Rectal smooth muscle tissue (tissue), 1 donor: ENCODE results near the gene SLC27A2.

ENCODE experiments used
- H3K27ac ChIP-seq: one replicate; pipeline ENCODE4 v1.7.0; 2013; ENCODE audit warnings: low read depth, low read length, inconsistent platforms
- H3K27me3 ChIP-seq: one replicate; pipeline ENCODE4 v1.7.0; 2013; ENCODE audit warnings: low read length; ENCODE audit not compliant: control insufficient read depth, insufficient read depth
- H3K36me3 ChIP-seq: one replicate; pipeline ENCODE4 v1.7.0; 2013; ENCODE audit warnings: low read length; ENCODE audit not compliant: control insufficient read depth, insufficient read depth
- H3K4me1 ChIP-seq: one replicate; pipeline ENCODE4 v1.7.0; 2013; ENCODE audit warnings: low read length; ENCODE audit not compliant: control insufficient read depth, insufficient read depth
- H3K4me3 ChIP-seq: one replicate; pipeline ENCODE4 v1.7.0; 2013; ENCODE audit warnings: low read length
- H3K9ac ChIP-seq: one replicate; pipeline ENCODE4 v1.7.0; 2013; ENCODE audit warnings: low read length

SLC27A2 gene

DNA sequence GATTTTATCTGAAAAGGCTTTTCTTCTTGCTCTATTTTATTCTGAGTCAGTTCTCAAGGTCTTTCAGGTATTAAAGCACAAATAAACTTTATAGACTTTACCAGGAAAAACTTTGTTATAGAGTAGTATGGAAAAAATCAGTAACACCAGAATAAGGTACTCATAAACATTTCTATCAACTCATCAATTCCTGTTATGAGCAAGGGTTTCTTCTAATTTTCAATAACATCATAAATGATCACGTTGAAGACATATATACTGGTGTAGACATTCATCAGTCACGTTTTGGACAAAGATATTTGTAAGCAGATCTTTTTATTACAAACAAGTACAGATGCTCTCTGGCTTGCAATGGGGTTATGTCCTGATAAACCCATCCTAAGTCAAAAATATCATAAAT lies 93.1 kb downstream of the SLC27A2 start:
- no peaks in the 10 kb centered on the region for H3K27me3 ChIP-seq
- H3K36me3 ChIP-seq: no peaks in the 10 kb centered on the region
- H3K4me1 ChIP-seq: no peaks in the 10 kb centered on the region
- no peak overlapping the region for H3K4me3 ChIP-seq
- no peak overlapping the region for H3K27ac ChIP-seq
- H3K9ac ChIP-seq: no peak overlapping the region

DNA sequence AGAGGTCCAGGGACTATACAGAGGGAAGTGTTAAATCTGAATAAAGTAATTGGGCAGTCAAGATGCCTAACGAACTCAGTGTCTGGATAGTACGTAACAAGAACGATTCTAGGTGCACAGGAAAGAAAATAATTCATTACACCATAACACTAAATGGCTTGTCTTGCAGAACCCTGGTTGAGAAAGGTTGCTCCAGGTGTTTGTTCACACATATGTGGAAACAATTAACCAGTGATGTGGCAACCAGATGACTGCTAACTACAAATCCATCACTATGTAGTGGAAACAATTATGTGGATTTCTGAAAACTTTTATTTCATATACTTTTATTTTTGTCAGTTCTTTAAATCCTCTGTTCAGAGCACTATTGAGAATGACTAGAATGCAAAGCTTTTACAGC lies 93.9 kb downstream of the SLC27A2 start:
- no peaks in the 10 kb centered on the region for H3K36me3 ChIP-seq
- no peak overlapping the region for H3K27ac ChIP-seq
- no peak overlapping the region for H3K9ac ChIP-seq
- no peaks in the 10 kb centered on the region for H3K27me3 ChIP-seq
- no peak overlapping the region for H3K4me3 ChIP-seq
- H3K4me1 ChIP-seq: no peaks in the 10 kb centered on the region

DNA sequence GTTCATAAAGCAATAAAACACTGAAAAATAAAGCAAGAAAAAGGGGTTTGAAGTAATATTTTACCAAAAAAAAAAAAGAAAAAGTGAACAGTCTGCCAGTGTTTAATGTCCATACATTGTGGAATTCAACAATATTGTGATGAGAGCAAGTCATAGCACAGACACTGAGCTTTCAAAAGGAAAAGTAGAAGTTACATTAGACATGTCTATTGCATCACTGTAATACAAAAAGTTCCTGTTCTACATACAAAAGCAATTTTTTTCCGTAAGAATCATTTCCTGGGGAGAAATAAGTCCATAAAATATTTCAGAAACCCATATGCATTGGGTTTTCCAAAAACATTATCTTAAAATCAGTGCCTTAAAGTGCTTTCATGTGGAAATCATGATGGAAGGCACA lies 95.4 kb downstream of the SLC27A2 start:
- Histone ChIP-seq H3K27me3 (no peaks in the 10 kb centered on the region), H3K36me3 (no peaks in the 10 kb centered on the region), H3K4me3 (no peak overlapping the region), H3K9ac (no peak overlapping the region), H3K4me1 (no peaks in the 10 kb centered on the region), H3K27ac (no peak overlapping the region)

DNA sequence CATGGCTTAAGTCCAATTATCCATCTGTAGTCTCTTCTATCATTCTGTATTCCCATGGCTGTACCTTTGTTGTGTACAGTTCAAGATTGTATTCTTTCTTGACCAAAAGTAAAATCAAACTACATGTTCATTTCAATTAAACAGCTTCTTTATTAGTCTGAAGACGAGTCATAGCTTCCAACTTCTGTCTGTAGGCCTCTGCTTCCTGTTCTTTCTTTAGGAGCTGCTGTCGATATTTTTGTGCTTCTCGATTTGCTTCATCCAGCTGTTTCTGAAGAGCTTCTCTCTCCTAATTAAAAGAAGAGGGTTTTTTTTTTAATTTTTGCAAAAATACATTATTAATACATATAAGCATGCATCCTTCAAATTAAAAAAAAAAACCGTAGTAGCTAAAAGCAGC lies 96.5 kb downstream of the SLC27A2 start:
- Histone ChIP-seq H3K4me3 (no peak overlapping the region), H3K36me3 (no peaks in the 10 kb centered on the region), H3K4me1 (no peaks in the 10 kb centered on the region), H3K27ac (no peak overlapping the region), H3K9ac (no peak overlapping the region), H3K27me3 (no peaks in the 10 kb centered on the region)

DNA sequence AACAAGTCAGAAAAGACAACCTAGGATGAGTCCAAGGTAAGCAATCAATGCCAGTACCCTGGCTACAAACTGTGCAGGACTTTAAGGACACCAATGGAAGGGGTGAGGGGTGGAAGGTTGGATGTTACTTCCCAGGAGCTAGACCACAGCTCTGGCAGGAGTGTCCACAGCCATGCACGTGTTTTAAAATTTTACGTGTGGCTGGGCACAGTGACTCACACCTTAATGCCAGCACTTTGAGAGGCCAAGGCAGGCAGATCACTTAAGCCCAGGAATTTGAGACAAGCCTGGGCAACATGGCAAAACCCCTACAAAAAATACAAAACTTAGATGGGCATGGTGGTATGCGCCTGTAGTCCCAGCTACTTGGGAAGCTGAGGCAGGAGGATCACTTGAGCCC lies 98.3 kb downstream of the SLC27A2 start:
- no peak overlapping the region for H3K9ac ChIP-seq
- H3K36me3 ChIP-seq: no peaks in the 10 kb centered on the region
- H3K27ac ChIP-seq: no peak overlapping the region
- H3K4me1 ChIP-seq: no peaks in the 10 kb centered on the region
- no peak overlapping the region for H3K4me3 ChIP-seq
- no peaks in the 10 kb centered on the region for H3K27me3 ChIP-seq

DNA sequence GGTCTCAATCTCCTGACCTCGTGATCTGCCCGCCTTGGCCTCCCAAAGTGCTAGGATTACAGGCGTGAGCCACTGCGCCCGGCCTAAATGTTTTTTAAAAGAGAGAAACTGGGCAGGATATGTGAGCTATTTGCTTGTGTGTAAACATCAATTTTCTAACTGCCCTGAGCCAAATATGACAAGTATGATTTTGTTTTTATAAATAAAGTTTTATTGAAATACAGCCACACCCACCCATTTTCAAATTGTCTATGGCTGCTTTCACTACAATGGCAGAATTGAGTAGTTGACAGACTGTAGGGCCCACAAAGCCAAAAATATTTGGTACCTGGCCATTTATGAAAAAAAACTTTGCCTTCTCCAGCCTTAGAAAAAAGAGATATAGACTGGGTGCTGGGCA lies 99.4 kb downstream of the SLC27A2 start:
- Histone ChIP-seq H3K4me3 (no peak overlapping the region), H3K4me1 (no peaks in the 10 kb centered on the region), H3K27ac (no peak overlapping the region), H3K36me3 (no peaks in the 10 kb centered on the region), H3K9ac (no peak overlapping the region), H3K27me3 (no peaks in the 10 kb centered on the region)
